ENCODE measurements around the gene PPP1R16B.
"Not testable (repeated sequence)": the region's sequence is repeated elsewhere in the genome, so short reads cannot be mapped to it uniquely, and the experiment has no call there.

The PPP1R16B gene

GRCh38 chr20:38787870-38788269, 17.6 kb upstream of the PPP1R16B start:
- Histone ChIP-seq H3K27ac (no peak overlapping the region), H3K4me3 (no peak overlapping the region), H3K9me3 (ENCODE audit: low read depth, low read length) (no peaks in the 10 kb centered on the region), H3K36me3 (ENCODE audit: insufficient read depth, low read length) (no peaks in the 10 kb centered on the region), H3K9ac (ENCODE audit: insufficient read length) (no peak overlapping the region)
- no peak for DNase-seq (ENCODE audit: low read depth, low spot score)
- no peak for TF ChIP-seq POLR2AphosphoS5 (IDR thresholded peaks at IDR 0.05; ENCODE audit: borderline replicate concordance, low read depth, low read length)
- TF ChIP-seq FOXP2 (optimal IDR thresholded peaks at IDR 0.05; ENCODE audit: control extremely low read depth, extremely low read length, insufficient read depth) = no peak
- no peak for TF ChIP-seq EZH2 (IDR thresholded peaks at IDR 0.05)

- DNase-seq (ENCODE audit: low read depth, low spot score) = no peak
- Histone ChIP-seq H3K27ac (no peak overlapping the region), H3K9ac (ENCODE audit: insufficient read length) (no peak overlapping the region)
Measured at GRCh38 chr20:38789503-38790199, 15.8 kb upstream of the PPP1R16B start.

GRCh38 chr20:38790200-38791053, 15.1 kb upstream of the PPP1R16B start:
- H3K9me3 ChIP-seq (ENCODE audit: low read depth, low read length) = no peaks in the 10 kb centered on the region
- no peak for TF ChIP-seq EZH2 (IDR thresholded peaks at IDR 0.05)
- TF ChIP-seq POLR2AphosphoS5 (IDR thresholded peaks at IDR 0.05; ENCODE audit: borderline replicate concordance, low read depth, low read length) = no peak
- no peak for TF ChIP-seq FOXP2 (optimal IDR thresholded peaks at IDR 0.05; ENCODE audit: control extremely low read depth, extremely low read length, insufficient read depth)
- no peaks in the 10 kb centered on the region for H3K36me3 ChIP-seq (ENCODE audit: insufficient read depth, low read length)
- H3K27ac ChIP-seq = no peak overlapping the region
- H3K9ac ChIP-seq (ENCODE audit: insufficient read length) = no peak overlapping the region
- DNase-seq (ENCODE audit: low read depth, low spot score) = no peak
- H3K4me3 ChIP-seq = no peak overlapping the region

More at GRCh38 chr20:38789503-38790199, 15.8 kb upstream of the PPP1R16B start:
- Histone ChIP-seq H3K4me3 (no peak overlapping the region), H3K36me3 (ENCODE audit: insufficient read depth, low read length) (no peaks in the 10 kb centered on the region), H3K9me3 (ENCODE audit: low read depth, low read length) (no peaks in the 10 kb centered on the region)
- TF ChIP-seq EZH2 (IDR thresholded peaks at IDR 0.05) (no peak), FOXP2 (optimal IDR thresholded peaks at IDR 0.05; ENCODE audit: control extremely low read depth, extremely low read length, insufficient read depth) (no peak), POLR2AphosphoS5 (IDR thresholded peaks at IDR 0.05; ENCODE audit: borderline replicate concordance, low read depth, low read length) (no peak)

GRCh38 chr20:38791291-38791690, 14.2 kb upstream of the PPP1R16B start:
- Histone ChIP-seq H3K9me3 (ENCODE audit: low read depth, low read length) (no peaks in the 10 kb centered on the region), H3K9ac (ENCODE audit: insufficient read length) (no peak overlapping the region), H3K4me3 (no peak overlapping the region), H3K27ac (no peak overlapping the region), H3K36me3 (ENCODE audit: insufficient read depth, low read length) (no peaks in the 10 kb centered on the region)
- no peak for TF ChIP-seq POLR2AphosphoS5 (IDR thresholded peaks at IDR 0.05; ENCODE audit: borderline replicate concordance, low read depth, low read length)
- TF ChIP-seq FOXP2 (optimal IDR thresholded peaks at IDR 0.05; ENCODE audit: control extremely low read depth, extremely low read length, insufficient read depth) = no peak
- no peak for TF ChIP-seq EZH2 (IDR thresholded peaks at IDR 0.05)
- DNase-seq (ENCODE audit: low read depth, low spot score) = no peak

- Histone ChIP-seq H3K9me3 (ENCODE audit: low read depth, low read length) (no peaks in the 10 kb centered on the region), H3K9ac (ENCODE audit: insufficient read length) (no peak overlapping the region), H3K36me3 (ENCODE audit: insufficient read depth, low read length) (no peaks in the 10 kb centered on the region), H3K27ac (no peak overlapping the region), H3K4me3 (no peak overlapping the region)
- DNase-seq (ENCODE audit: low read depth, low spot score) = no peak
- TF ChIP-seq FOXP2 (optimal IDR thresholded peaks at IDR 0.05; ENCODE audit: control extremely low read depth, extremely low read length, insufficient read depth) (no peak), EZH2 (IDR thresholded peaks at IDR 0.05) (no peak), POLR2AphosphoS5 (IDR thresholded peaks at IDR 0.05; ENCODE audit: borderline replicate concordance, low read depth, low read length) (no peak)
Measured at GRCh38 chr20:38791940-38792339, 13.6 kb upstream of the PPP1R16B start.

- not testable (repeated sequence) for H3K36me3 ChIP-seq (ENCODE audit: insufficient read depth, low read length); H3K27ac ChIP-seq; H3K9ac ChIP-seq (ENCODE audit: insufficient read length); H3K9me3 ChIP-seq (ENCODE audit: low read depth, low read length); DNase-seq (ENCODE audit: low read depth, low spot score); H3K4me3 ChIP-seq
Measured at GRCh38 chr20:38794057-38794456, 11.4 kb upstream of the PPP1R16B start.

GRCh38 chr20:38798266-38798665, 7.2 kb upstream of the PPP1R16B start:
- H3K9me3 ChIP-seq (ENCODE audit: low read depth, low read length) = no peaks in the 10 kb centered on the region
- TF ChIP-seq EZH2 (IDR thresholded peaks at IDR 0.05) (no peak), FOXP2 (optimal IDR thresholded peaks at IDR 0.05; ENCODE audit: control extremely low read depth, extremely low read length, insufficient read depth) (no peak), POLR2AphosphoS5 (IDR thresholded peaks at IDR 0.05; ENCODE audit: borderline replicate concordance, low read depth, low read length) (no peak)
- H3K4me3 ChIP-seq = no peak overlapping the region
- no peak for DNase-seq (ENCODE audit: low read depth, low spot score)
- H3K36me3 ChIP-seq (ENCODE audit: insufficient read depth, low read length) = no peaks in the 10 kb centered on the region
- no peak overlapping the region for H3K9ac ChIP-seq (ENCODE audit: insufficient read length)
- H3K27ac ChIP-seq = no peak overlapping the region

GRCh38 chr20:38799203-38799602, 6.3 kb upstream of the PPP1R16B start:
- no peak overlapping the region for H3K4me3 ChIP-seq
- H3K9me3 ChIP-seq (ENCODE audit: low read depth, low read length) = no peaks in the 10 kb centered on the region
- H3K9ac ChIP-seq (ENCODE audit: insufficient read length) = no peak overlapping the region
- no peak overlapping the region for H3K27ac ChIP-seq
- TF ChIP-seq POLR2AphosphoS5 (IDR thresholded peaks at IDR 0.05; ENCODE audit: borderline replicate concordance, low read depth, low read length) (no peak), EZH2 (IDR thresholded peaks at IDR 0.05) (no peak), FOXP2 (optimal IDR thresholded peaks at IDR 0.05; ENCODE audit: control extremely low read depth, extremely low read length, insufficient read depth) (no peak)
- no peaks in the 10 kb centered on the region for H3K36me3 ChIP-seq (ENCODE audit: insufficient read depth, low read length)
- DNase-seq (ENCODE audit: low read depth, low spot score) = no peak

Data from SK-N-MC (cell line).